Nephron (organoid): ENCODE data around the gene HOXC11.

Experiments
- H3K27ac Mint-ChIP-seq, 3 experiments: 2 replicates each; pipeline ENCODE4 v1.8.0; 2020; ENCODE audit warnings: mixed read lengths in 3 of 3, mild to moderate bottlenecking in 2 of 3, moderate library complexity in 1 of 3
- H3K27me3 Mint-ChIP-seq: 2 replicates; pipeline ENCODE4 v1.8.0; 2021; ENCODE audit warnings: low read depth, mild to moderate bottlenecking, moderate library complexity, mixed read lengths
- H3K36me3 Mint-ChIP-seq: 2 replicates; pipeline ENCODE4 v1.8.0; 2020; ENCODE audit warnings: low read depth, mixed read lengths
- H3K4me1 Mint-ChIP-seq: 2 replicates; pipeline ENCODE4 v1.8.0; 2020; ENCODE audit warnings: mixed read lengths
- H3K4me3 Mint-ChIP-seq, 3 experiments: 2 replicates each; pipeline ENCODE4 v1.8.0; 2020; ENCODE audit warnings: mild to moderate bottlenecking in 3 of 3, mixed read lengths in 3 of 3, moderate library complexity in 2 of 3
- H3K9me3 Mint-ChIP-seq: 2 replicates; pipeline ENCODE4 v1.8.0; 2020; ENCODE audit warnings: mixed read lengths
- TF ChIP-seq, protein P1 (sequence below), 3 experiments: fragments of 200-600 bp; sonication (generic); IDR thresholded peaks; one replicate each; pipeline ENCODE4 v1.5.0; 2021; ENCODE audit warnings: antibody characterized with exemption in 3 of 3; ENCODE audit not compliant: unreplicated experiment in 3 of 3

HOXC11 gene

GRCh38 chr12:53960187-53961024 lies 12.5 kb upstream of the HOXC11 start:
- no peaks in the 10 kb centered on the region for H3K9me3 Mint-ChIP-seq
- peak overlapping the region in 1 of 3 experiments; percentile 31 for H3K4me3 Mint-ChIP-seq
- TF ChIP-seq, protein P1, sequence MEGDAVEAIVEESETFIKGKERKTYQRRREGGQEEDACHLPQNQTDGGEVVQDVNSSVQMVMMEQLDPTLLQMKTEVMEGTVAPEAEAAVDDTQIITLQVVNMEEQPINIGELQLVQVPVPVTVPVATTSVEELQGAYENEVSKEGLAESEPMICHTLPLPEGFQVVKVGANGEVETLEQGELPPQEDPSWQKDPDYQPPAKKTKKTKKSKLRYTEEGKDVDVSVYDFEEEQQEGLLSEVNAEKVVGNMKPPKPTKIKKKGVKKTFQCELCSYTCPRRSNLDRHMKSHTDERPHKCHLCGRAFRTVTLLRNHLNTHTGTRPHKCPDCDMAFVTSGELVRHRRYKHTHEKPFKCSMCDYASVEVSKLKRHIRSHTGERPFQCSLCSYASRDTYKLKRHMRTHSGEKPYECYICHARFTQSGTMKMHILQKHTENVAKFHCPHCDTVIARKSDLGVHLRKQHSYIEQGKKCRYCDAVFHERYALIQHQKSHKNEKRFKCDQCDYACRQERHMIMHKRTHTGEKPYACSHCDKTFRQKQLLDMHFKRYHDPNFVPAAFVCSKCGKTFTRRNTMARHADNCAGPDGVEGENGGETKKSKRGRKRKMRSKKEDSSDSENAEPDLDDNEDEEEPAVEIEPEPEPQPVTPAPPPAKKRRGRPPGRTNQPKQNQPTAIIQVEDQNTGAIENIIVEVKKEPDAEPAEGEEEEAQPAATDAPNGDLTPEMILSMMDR (IDR thresholded peaks at IDR 0.05; ENCODE audit: unreplicated experiment in 3 of 3) = no peak
- peaks cover 4% of the 10 kb centered on the region for H3K4me1 Mint-ChIP-seq
- no peak overlapping the region for H3K27ac Mint-ChIP-seq
- H3K36me3 Mint-ChIP-seq = no peaks in the 10 kb centered on the region
- peaks cover 100% of the 10 kb centered on the region for H3K27me3 Mint-ChIP-seq

GRCh38 chr12:53961025-53961761 lies 11.7 kb upstream of the HOXC11 start:
- Mint-ChIP-seq H3K27me3 (peaks cover 100% of the 10 kb centered on the region), H3K4me1 (peaks cover 5% of the 10 kb centered on the region), H3K4me3 (peak overlapping the region in 1 of 3 experiments; percentile 47), H3K27ac (no peak overlapping the region), H3K36me3 (no peaks in the 10 kb centered on the region), H3K9me3 (no peaks in the 10 kb centered on the region)
- TF ChIP-seq, protein P1 (IDR thresholded peaks at IDR 0.05; ENCODE audit: unreplicated experiment in 3 of 3) = no peak

GRCh38 chr12:53963005-53963404 lies 9.9 kb upstream of the HOXC11 start:
- no peaks in the 10 kb centered on the region for H3K36me3 Mint-ChIP-seq
- TF ChIP-seq, protein P1 (IDR thresholded peaks at IDR 0.05; ENCODE audit: unreplicated experiment in 3 of 3) = no peak
- no peak overlapping the region for H3K27ac Mint-ChIP-seq
- no peaks in the 10 kb centered on the region for H3K9me3 Mint-ChIP-seq
- no peak overlapping the region for H3K4me3 Mint-ChIP-seq
- H3K27me3 Mint-ChIP-seq = peaks cover 100% of the 10 kb centered on the region
- peaks cover 19% of the 10 kb centered on the region for H3K4me1 Mint-ChIP-seq

- peak overlapping the region in 2 of 3 experiments; percentile 22 to 34 for H3K4me3 Mint-ChIP-seq
- H3K27ac Mint-ChIP-seq = no peak overlapping the region
- peaks cover 25% of the 10 kb centered on the region for H3K4me1 Mint-ChIP-seq
- H3K27me3 Mint-ChIP-seq = peaks cover 100% of the 10 kb centered on the region
- TF ChIP-seq, protein P1 (IDR thresholded peaks at IDR 0.05; ENCODE audit: unreplicated experiment in 3 of 3) = no peak
- no peaks in the 10 kb centered on the region for H3K9me3 Mint-ChIP-seq
- H3K36me3 Mint-ChIP-seq = no peaks in the 10 kb centered on the region
Measured at GRCh38 chr12:53963434-53964314, 9.3 kb upstream of the HOXC11 start.

DNA sequence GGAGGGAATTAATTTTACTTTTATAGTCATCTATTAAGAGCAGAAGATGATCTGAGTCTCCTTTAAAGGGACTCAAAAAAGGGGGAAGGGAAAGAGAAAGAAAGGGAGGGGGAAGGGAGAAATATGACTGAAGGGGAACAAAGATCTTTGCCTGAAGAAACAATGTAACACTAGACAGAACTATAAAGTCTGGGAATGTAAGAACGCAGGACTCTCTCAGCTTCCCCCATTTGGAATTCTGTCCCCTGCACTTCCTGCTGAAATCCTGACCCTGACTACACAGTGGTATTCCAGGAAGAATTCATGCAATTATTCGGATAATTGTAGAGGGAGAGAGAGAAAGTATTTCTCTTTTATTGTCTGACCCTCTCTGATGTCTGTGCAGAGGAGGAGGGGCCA lies 8.6 kb upstream of the HOXC11 start:
- no peaks in the 10 kb centered on the region for H3K36me3 Mint-ChIP-seq
- H3K27ac Mint-ChIP-seq = peak overlapping the region in 2 of 3 experiments; percentile 36 to 73
- no peaks in the 10 kb centered on the region for H3K9me3 Mint-ChIP-seq
- peak overlapping the region in 2 of 3 experiments; percentile 15 to 57 for H3K4me3 Mint-ChIP-seq
- H3K27me3 Mint-ChIP-seq = peaks cover 100% of the 10 kb centered on the region
- H3K4me1 Mint-ChIP-seq = peaks cover 25% of the 10 kb centered on the region
- TF ChIP-seq, protein P1 (IDR thresholded peaks at IDR 0.05; ENCODE audit: unreplicated experiment in 3 of 3) = no peak
